Measurements from ENCODE around the gene HECTD4.
"Not testable (repeated sequence)": the region's sequence is repeated elsewhere in the genome, so short reads cannot be mapped to it uniquely, and the experiment has no call there.

The HECTD4 gene

DNA sequence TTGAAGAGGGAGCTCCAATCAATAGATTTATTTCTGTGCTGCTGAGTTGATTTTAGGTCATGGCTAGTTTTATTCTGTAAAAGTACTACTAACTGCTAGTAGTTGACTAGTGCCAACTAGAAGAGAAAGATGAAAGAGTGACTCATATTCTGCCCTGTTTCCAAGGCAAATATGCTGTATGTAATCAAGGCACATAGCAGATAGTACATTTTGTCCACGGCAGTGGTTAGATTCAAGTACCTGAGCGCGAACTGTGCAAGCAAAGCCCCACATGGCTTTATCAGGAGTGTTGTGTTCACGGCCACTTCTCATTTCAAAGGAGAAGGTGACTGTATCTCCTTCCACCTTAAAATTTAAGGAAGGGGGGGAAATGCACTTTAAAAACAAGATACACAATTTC lies 130.0 kb downstream of the HECTD4 start:
- no peak for DNase-seq

DNA sequence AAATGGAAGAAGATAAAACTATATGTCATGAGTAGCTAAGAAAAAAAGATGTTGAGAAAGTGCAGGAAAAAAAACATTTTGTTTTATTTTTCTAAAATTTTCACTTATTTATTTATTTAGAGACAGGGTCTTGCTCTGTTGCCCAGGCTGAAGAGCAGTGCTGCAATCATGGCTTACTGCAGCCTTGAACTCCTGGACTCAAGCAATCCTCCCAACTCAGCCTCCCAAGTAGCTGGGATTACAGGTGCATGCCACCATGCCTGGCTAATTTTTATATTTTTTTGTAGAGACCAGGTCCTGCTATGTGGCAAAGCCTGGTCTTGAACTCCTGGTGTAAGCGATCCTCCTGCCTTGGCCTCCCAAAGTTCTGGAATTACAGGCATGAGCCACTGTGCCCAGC lies 137.3 kb downstream of the HECTD4 start:
- DNase-seq = not testable (repeated sequence)

DNA sequence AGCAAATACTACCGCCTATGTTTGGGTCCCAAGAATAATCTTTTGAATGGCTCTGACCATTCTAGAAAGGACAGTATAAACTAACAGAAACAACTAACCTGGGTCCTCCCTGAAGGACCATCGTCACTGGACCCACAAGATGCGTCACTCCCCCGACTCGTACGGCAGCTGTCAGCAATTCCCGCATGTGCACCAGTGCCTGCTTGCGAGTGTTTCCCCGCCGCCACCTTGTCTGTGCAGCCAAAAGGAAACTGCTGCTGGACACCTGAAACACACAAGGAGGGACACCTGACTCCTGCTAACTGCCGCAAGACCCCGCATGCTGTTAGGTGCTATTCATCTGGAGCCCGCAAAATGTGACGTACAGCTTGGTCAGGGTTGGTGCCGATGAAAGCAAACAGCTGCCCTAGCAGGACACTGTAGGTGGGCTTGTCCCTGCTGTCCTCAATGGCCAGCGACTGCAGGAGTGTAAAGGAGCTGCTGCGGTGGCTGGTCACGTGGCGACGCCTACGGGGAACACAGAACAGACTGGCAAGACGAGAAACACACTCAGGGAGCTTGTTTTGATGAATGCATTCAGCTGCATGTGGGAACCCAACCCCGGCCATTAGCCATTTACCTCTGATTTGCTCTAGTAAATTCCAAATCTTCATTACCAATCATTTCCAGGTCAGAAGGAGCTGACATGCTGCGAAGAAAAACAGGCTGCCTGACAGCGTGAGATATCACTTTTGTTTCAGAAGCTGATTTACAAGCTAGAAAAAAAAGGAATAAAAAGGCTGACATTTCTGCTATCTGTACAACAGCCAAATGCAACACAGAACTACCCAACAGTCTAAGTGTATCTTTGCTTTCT lies 138.7 kb downstream of the HECTD4 start:
- no peak for DNase-seq

DNA sequence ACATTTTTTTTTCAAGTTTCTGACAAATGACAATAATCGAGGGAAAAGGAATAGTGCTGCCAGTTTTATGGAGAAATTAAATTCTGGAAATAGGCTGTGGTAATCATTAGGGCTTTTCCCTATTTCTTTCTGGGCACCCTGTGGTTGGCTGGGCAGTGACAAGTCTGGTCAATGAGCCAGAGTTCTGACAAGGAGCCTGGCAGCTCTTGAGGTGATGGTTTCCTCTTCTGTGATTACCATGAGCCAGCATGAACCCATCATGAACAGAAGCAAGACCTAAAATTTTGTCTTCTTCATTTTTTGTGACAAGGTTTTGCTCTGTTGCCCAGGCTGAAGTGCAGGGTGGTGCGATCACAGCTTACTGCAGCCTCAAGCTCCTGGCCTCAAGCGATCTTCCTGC lies 141.1 kb downstream of the HECTD4 start:
- no peak for DNase-seq

- DNase-seq = no peak
Observed at GRCh38 chr12:112239881-112240280, 142.3 kb downstream of the HECTD4 start.

DNA sequence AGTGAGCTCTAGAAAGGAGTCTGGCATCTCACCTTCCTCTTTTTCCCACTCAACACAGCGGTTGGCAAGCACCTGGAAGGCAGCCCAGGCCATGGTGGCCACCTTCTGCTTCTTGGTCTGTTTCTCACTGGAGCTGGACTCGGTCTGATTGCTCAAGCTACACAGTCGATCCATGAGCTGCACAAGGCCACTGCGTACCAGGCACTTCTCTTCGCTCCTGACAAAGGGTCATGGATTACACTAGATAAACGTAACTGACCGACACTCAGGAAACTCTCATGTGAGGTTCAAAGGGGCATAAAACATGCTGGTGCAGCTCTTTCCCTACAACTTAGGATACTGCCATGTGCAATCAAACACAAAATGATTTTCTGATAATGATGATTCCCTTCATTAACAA lies 143.2 kb downstream of the HECTD4 start:
- DNase-seq = no peak

- no peak for DNase-seq
Observed at GRCh38 chr12:112238441-112238840, 143.8 kb downstream of the HECTD4 start.

DNA sequence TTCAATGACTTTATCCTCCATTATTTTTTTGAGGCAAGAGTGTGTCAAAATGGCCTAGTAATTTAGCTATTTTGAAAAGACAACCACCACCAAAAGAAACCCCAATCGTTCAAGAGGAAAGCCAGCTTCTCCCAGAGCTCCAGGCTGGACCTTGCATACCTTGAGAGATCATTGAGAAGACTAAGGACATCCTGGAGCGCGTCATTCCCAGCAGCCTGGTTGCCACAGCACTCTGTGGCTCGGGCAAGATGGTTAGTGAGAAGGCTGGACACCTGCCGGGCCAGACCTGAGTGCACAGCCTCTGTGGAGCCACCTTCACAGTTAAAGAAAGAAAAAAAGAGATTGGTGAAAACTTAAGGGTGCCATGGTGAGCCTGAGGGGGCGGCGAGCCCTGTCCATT lies 145.4 kb downstream of the HECTD4 start:
- no peak for DNase-seq

- DNase-seq = no peak
Observed at GRCh38 chr12:112236386-112236785, 145.8 kb downstream of the HECTD4 start.

DNA sequence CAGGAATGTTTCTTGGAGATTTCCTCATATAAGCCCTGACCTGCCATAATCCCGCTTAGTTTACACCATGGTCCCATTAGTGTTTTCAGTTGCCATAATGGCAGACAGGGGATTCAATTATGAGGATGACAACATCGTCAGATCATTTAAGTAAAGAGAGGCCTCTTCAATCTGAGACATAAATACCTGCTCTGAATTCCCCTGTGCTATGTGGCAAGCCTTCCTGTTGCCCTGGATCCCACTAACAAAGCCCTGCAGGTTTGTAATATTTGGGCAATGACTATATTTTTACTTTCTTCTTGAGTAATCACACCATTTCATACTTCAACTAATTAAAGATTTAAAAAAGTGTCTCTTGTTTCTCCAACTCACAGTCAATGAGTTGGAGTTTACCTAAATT lies 147.9 kb downstream of the HECTD4 start:
- DNase-seq = no peak

DNA sequence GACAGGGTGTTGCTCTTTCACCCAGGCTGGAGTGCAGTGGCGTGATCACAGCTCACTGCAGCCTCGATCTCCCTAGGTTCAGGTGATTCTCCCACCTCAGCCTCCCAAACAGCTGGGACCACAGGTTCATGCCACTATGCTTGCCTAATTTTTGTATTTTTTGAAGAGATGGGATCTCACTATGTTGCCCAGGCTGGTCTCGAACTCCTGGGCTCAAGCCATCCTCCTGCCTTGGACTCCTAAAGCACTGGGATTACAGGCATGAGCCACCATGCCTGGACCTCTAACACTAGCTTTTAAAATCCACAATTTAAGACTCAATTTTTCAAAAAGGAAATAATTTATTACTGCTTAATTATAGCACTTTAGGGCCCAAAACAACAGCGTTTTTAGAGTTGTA lies 149.0 kb downstream of the HECTD4 start:
- DNase-seq = no peak

DNA sequence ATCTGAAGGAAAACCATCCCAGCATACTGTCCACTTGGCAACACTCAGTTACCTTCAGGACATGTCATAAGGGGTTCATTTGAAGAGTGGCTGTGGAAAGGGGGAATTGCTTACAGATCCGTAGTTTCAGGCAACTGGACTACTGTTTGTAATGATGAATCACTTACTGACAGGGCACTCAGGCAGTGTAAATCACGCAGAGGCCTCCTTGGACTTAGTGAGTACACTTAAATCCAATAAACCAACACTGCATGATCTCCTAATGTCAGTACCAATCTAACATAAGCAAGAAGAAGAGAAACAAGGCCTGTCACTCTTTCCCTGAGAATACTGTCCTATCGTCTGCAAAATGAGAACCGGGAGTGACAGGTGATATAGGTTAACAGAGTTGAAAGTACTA lies 152.1 kb downstream of the HECTD4 start:
- DNase-seq = no peak

GRCh38 chr12:112226768-112227167 lies 155.5 kb downstream of the HECTD4 start:
- no peak for DNase-seq

DNA sequence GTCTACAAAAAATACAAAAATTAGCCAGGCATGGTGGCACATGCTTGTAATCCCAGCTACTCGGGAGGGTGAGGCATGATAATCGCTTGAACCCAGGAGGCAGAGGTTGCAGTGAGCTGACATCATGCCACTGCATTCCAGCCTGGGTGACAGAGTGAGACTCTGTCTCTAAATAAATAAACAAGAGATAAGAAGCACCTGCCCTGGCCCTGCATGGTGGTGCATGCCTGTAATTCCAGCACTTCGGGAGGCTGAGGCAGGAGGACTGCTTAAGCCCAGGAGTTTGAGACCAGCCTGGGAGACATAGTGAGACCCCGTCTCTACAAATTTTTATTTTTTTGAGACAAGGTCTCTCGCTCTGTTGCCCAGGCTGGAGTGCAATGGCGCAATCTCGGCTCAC lies 161.6 kb downstream of the HECTD4 start:
- DNase-seq = not testable (repeated sequence)

DNA sequence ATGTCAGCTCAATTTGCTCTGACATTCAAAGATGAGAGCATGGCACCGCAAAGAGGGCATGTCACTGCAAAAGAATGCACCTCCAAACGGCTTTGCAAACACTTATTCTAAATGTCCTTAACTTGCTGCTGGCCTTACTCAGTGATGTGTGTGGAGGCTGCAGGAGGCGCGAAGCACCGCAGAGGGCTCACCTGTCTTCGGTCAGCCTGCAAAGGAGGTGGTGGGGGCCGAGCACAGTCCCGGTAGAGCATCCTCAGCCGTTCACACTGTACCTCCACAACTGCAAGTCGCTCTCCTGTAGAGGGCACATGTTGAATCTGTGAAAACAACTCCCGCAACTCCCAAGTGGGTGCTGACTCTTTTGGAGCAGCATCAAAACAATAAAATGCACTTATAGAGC lies 163.0 kb downstream of the HECTD4 start:
- no peak for DNase-seq

DNA sequence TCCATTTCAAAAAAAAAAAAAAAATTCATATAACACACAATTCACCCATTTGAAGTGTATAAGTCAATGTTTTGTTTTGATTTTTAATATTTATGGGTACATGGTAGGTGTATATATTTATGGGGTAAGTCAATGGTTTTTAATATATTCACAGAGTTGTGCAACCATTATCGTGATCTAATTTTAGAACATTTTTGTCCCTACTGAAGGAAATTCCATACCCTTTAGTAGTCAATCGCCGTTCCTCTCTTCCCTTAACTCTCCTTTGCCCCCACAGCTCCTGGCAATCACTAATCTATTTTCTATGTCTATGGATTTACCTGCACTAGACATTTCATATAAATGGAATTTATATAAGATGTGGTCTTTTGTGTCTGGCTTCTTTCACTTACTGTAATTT lies 164.1 kb downstream of the HECTD4 start:
- no peak for DNase-seq

- DNase-seq = no peak
Observed at GRCh38 chr12:112217647-112218046, 164.6 kb downstream of the HECTD4 start.

DNA sequence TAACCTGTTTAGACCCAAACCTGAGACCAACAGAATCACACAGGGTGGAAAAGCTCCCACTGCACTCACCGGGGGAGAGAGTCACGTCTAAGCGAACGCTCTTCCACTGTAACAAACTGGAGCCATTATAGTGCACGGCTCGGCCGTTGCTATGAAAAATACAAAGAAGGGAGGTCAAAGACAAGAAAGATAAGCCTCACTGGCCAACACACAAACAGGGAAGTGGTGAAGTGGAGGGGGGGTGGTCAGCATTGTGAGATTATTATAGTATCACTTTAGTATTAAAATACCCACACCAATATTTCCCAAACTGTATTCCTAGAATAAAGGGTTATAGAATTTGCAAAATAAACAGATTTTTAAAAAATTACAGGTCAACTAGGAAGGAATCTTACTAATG lies 166.0 kb downstream of the HECTD4 start:
- no peak for DNase-seq

DNA sequence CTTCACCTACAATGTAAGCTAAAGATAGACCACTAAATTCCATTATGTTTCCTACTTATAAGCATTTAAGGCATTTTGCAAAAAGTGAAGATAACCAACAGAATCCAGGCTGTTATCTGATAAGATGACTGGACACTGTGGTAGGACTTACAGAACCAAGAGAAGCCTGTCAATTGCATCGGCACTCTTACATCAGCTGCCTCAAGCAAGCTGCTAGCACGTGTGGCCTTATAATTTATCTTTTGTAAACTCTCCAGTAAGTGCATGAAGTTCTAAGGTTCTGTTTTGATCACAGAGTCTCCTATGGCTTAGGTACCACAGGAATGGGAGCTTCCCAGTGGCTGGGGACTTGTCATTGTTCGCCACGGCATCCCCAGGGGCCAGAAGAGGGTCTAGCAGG lies 168.2 kb downstream of the HECTD4 start:
- DNase-seq = no peak

- DNase-seq = no peak
Observed at GRCh38 chr12:112208301-112208910, 173.8 kb downstream of the HECTD4 start.

DNA sequence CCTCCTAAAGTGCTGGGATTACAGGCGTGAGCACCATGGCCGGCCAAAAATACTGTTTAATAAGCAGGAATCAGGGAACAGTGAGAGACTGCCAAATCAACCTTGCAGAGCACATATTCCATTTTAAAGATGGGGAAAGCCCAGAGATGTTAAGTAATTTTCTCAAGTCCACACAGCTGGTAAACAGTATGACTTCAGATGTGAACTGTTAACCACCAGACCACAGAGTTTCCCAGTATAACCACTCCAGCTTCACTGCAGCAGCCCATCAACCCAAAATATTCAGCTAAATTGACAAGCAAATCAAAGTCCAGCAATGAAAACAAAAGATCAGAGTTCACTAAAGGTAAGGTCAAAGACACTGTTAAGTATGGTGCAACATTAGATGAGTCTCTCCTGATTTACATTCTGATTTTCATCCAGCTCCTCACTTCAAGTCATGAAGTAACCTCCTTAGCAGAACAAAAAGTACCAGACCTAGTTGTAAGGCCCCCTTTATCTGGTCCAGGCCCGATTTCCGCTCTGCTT lies 174.8 kb downstream of the HECTD4 start:
- DNase-seq = no peak

GRCh38 chr12:112206944-112207343 lies 175.3 kb downstream of the HECTD4 start:
- DNase-seq = no peak

DNA sequence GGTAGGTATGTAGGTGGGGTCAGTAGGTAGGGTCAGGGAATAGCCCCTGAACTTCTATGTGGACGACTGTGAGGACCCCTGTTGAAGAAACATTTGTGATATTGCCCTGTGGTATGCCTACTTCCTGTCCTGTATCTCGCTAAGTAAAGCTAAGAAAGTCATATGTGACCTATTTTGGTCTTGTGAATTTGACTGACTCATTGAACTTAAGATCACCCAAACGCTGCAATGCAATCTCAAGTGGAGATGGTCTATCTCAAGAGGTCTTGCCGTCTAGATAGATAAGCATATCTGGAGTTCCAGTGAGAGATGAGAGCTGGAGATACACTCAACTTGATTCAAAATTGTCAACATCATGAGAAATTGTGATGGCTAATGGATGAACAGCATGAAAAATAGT lies 183.1 kb downstream of the HECTD4 start:
- no peak for DNase-seq

DNA sequence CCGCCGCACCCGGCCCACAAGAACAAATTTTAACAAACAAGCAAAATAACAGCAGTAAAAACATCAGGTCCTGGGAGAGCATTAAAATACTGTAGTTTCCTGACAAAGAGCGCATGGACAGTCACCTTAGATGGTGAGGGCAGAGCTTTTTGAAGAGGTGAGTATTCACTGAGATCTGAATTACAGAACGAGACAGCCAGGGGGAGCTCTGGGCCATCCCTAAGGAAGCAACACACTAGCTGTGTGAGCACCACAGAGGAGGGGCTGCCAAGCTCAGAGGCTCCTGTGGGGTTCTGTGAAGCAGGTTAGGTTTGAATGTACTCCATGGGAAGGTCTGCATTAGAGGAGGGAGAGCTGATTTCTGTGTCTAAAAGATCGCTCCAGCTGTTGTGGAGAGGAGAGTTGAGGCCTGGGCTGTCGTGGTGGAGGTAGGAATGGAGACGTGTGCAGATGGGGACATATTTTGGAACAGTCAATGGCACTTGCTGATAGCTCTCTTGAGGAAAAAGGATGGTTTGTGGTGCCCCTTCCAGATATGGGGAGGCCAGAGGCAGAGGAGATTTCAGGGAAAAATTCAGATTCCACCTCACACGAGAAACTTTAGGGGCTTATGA lies 184.0 kb downstream of the HECTD4 start:
- DNase-seq = peak in 1 of 2 donors; percentile 17

All from inflammatory macrophage treated with lipopolysaccharide for 1 hour (primary cell).